Breast epithelium (tissue), 4 donors: ENCODE results near the gene EXOSC6. TPM values are rescaled to one million over a fixed set of nuclear protein-coding genes. Genes with fewer than 3 reads are reported as not detected.
"Not testable (repeated sequence)": the region's sequence is repeated elsewhere in the genome, so short reads cannot be mapped to it uniquely, and the experiment has no call there.

Experiments used
- DNase-seq, 2 donors: peaks; one replicate each; pipeline ENCODE4 v3.0.0-alpha.2; 2019; ENCODE audit warnings: low spot score in 2 of 2
- H3K27ac ChIP-seq, 2 donors: fragments of 200-600 bp; sonication (generic) in 1 of 2; one replicate each; pipeline ENCODE4 v1.5.1; 2016 to 2019; ENCODE audit warnings: mild to moderate bottlenecking in 1 of 2
- H3K27me3 ChIP-seq, 2 donors: fragments of 200-600 bp; sonication (generic) in 1 of 2; one replicate each; pipeline versions ENCODE4 v1.5.1 to v1.6.0; 2017 to 2019; ENCODE audit warnings: control low read depth in 1 of 2, mild to moderate bottlenecking in 1 of 2
- H3K36me3 ChIP-seq: fragments of 200-600 bp; one replicate; pipeline ENCODE4 v1.5.1; 2019
- H3K4me1 ChIP-seq, 2 donors: fragments of 200-600 bp; sonication (generic); one replicate each; pipeline ENCODE4 v1.5.1; 2016 to 2019; ENCODE audit warnings: control low read depth in 1 of 2
- H3K4me3 ChIP-seq, 3 donors: fragments of 200-600 bp; sonication (generic); 1 replicate in 2 of 3; 2 replicates in 1 of 3; pipeline ENCODE4 v1.5.1; 2016 to 2019; ENCODE audit warnings: mild to moderate bottlenecking in 3 of 3, moderate library complexity in 2 of 3
- H3K9me3 ChIP-seq, 2 donors: fragments of 200-600 bp; sonication (generic) in 1 of 2; one replicate each; pipeline ENCODE4 v1.5.1; 2016 to 2019; ENCODE audit warnings: control low read depth in 1 of 2
- intact Hi-C: fragments of 100-400 bp; cut with DNase I; formaldehyde crosslinking; loops from one replicate; pipeline ENCODE4 v1.15.1; 2023; ENCODE audit warnings: low total_unique reads
- total RNA-seq, 3 donors: library from RNA; depleted of rRNA; stranded (reverse); fragments of >200 nt; gene quantifications; one replicate each; pipeline ENCODE4 v1.1.0, GENCODE V29; 2016

The EXOSC6 gene
- total RNA-seq, 3 donors from 2014 or later = 19.7 to 23.2 (median 19.8) TPM

GRCh38 chr16:70198230-70198629 is 53.5 kb downstream of the EXOSC6 start:
- H3K9me3 ChIP-seq, DNase-seq, H3K27me3 ChIP-seq, intact Hi-C loops, H3K27ac ChIP-seq, H3K36me3 ChIP-seq, H3K4me3 ChIP-seq, H3K4me1 ChIP-seq: not testable (repeated sequence)

GRCh38 chr16:70197611-70198010 is 54.1 kb downstream of the EXOSC6 start:
- H3K27me3 ChIP-seq, H3K36me3 ChIP-seq, H3K9me3 ChIP-seq, H3K4me3 ChIP-seq, H3K4me1 ChIP-seq, DNase-seq, intact Hi-C loops, H3K27ac ChIP-seq: not testable (repeated sequence)

Other genes with a start within 250 kb of the EXOSC6 start
- gene PDPR, start 137.6 kb downstream of the EXOSC6 start, total RNA-seq = 10 to 100 TPM; 18.7 to 25.0 (median 24.1) TPM
- under 1 TPM in 2 of 3 donors, not detected in 1; 0.15 to 0.66 TPM for gene CLEC18C, start 78.2 kb downstream of the EXOSC6 start, total RNA-seq
- 10 to 100 TPM; 74.3 to 90.5 (median 77.9) TPM for gene AARS1, start 37.6 kb upstream of the EXOSC6 start, total RNA-seq
- gene DDX19B, start 47.2 kb upstream of the EXOSC6 start, total RNA-seq = 10 to 100 TPM; 37.0 to 39.5 (median 39.5) TPM
- gene DDX19A, start 95.0 kb upstream of the EXOSC6 start, total RNA-seq = 10 to 100 TPM; 42.6 to 45.5 (median 45.2) TPM
- gene ST3GAL2, start 187.2 kb upstream of the EXOSC6 start, total RNA-seq = 10 to 100 TPM in 2 of 3 donors, 1 to 10 TPM in 1; 7.8 to 13.4 (median 11.5) TPM
- gene FCSK, start 202.7 kb upstream of the EXOSC6 start, total RNA-seq = 10 to 100 TPM; 10.7 to 27.8 (median 18.0) TPM